GM13977 (cell line): Measurements from ENCODE around the gene KNOP1.

ENCODE experiments used
- DNase-seq: peaks from one replicate; pipeline ENCODE4 v3.0.0; 2012; ENCODE audit warnings: low spot score
- in situ Hi-C: fragments of 300-500 bp; cut with MboI; formaldehyde crosslinking; loops from one replicate; pipeline ENCODE4 v1.12.0; 2022; ENCODE audit warnings: low sequenced_read_pairs, low pct_unique_long_range_greater_than_20kb, mixed read lengths, inconsistent platforms; ENCODE audit not compliant: unreplicated experiment
- TF ChIP-seq, protein P1 (sequence below): IDR thresholded peaks from 2 replicates; pipeline ENCODE4 v1.5.1; 2012; ENCODE audit warnings: mild to moderate bottlenecking, control low read depth; ENCODE audit not compliant: insufficient read depth; ENCODE audit errors: extremely low read depth, missing control alignments

Gene KNOP1

DNA sequence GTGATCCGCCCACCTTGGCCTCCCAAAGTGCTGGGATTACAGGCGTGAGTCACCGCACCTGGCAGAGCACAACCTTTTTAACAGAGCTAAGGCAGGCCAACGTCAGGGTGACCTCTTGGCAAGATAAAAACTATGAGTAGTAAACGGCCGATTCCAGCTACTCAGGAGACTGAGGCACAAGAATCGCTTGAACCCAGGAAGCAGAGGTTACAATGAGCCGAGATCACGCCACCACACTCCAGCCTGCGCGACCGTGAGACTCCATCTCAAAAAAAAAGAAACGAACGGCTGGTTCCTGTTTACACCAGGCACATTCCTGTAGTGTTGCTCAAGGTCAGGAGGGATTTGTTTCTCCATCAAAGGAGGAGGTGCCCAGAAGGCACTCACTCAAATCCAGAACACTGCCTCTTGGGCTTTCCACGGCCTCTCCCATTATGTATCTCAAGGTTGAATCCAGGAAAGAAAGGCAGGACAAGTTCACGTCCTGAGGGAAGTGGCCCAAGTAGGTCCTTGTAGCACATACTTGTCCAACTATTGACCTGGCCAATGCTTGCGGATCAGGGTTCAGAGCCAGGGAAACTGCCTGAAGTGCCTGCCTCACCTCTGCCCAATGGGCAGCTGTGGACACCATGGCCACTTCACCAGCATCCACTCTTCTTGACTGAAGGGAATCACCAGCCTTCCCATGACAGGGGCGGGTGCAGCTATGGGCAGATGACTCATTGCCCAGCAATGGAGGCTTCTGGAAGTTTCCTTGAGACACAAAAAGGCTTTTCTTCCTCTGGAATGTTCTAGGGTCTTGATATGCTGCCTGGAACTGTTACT lies 13.5 kb downstream of the KNOP1 start:
- in situ Hi-C loops, result no loop called here
- TF ChIP-seq, protein P1, sequence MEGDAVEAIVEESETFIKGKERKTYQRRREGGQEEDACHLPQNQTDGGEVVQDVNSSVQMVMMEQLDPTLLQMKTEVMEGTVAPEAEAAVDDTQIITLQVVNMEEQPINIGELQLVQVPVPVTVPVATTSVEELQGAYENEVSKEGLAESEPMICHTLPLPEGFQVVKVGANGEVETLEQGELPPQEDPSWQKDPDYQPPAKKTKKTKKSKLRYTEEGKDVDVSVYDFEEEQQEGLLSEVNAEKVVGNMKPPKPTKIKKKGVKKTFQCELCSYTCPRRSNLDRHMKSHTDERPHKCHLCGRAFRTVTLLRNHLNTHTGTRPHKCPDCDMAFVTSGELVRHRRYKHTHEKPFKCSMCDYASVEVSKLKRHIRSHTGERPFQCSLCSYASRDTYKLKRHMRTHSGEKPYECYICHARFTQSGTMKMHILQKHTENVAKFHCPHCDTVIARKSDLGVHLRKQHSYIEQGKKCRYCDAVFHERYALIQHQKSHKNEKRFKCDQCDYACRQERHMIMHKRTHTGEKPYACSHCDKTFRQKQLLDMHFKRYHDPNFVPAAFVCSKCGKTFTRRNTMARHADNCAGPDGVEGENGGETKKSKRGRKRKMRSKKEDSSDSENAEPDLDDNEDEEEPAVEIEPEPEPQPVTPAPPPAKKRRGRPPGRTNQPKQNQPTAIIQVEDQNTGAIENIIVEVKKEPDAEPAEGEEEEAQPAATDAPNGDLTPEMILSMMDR, result no peak
- no peak for DNase-seq

DNA sequence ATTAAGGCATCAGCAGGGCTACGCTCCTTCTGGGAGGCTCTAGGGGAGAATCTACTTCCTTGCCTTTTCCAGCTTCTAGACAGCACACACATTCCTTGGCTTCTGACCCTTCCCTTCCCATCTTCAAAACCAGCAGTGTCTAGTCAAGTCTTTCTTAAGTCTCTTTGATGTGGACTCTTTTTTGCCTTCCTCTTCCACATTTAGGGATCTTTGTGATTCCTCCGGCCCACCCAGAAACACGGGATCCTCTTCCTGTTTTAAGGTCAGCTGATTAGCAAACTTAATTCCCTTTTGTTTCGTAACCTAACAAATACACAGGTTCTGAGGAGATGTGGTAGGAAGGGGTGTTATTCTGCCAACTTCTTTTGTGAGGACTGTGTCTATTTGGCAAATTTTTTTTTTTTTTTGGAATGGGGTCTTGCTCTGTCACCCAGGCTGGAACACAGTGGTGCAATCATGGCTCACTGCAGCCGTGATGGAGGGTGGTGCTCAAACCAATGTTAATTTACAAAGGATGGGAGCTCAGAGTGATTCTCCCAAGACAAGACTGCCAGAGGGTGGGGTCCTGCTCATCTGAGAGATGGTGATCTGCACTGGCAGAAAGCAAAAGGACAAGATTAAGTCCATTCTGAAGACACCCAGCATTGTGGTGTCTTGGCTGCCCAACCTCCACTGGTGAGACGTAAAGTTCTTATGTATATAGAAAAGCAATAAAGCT lies 14.7 kb downstream of the KNOP1 start:
- TF ChIP-seq, protein P1, result no peak
- no peak for DNase-seq
- in situ Hi-C loops, result no loop called here

DNA sequence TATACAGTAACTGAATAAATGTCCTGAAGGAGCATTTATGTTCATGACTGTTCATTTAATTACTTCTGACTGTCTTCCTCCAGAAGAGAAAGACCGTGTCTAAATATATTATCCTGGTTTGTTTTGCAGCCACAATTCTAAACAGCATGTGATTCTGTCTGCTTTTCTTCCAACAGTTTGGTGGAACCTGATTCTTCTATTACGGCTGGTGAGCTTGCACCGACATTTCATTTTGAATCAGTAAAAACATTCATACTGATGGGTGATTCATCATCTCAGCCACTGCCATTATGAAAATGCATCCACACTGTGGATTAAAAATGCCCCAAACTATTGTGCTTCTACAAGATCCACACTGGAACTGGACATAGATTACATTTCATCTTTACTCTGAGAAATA lies 16.9 kb downstream of the KNOP1 start:
- DNase-seq, result no peak
- TF ChIP-seq, protein P1, result no peak
- in situ Hi-C loops, result no loop called here

DNA sequence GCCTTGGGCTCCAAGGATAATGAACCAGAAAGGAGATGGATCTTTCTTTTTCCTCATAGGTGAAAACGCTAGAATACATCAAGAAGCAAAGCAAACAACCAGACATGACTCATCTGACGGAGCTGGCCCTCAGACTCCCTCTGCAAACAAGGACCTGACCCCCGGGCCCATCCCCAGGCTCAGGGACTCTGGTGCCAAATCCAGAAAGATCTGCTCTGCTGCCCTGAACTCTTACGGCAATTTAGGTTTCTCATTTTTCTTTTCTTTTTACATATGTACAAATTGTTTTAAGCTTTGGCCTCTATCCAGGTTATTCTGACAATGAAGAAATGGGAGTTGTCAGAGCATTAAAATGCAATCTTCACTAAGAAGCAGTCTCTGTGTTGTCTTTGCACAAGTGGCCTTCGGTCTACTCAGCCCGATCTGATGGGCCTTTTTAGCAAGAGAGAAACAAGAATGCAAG lies 17.7 kb downstream of the KNOP1 start:
- in situ Hi-C loops, result no loop called here
- no peak for DNase-seq
- TF ChIP-seq, protein P1, result no peak

DNA sequence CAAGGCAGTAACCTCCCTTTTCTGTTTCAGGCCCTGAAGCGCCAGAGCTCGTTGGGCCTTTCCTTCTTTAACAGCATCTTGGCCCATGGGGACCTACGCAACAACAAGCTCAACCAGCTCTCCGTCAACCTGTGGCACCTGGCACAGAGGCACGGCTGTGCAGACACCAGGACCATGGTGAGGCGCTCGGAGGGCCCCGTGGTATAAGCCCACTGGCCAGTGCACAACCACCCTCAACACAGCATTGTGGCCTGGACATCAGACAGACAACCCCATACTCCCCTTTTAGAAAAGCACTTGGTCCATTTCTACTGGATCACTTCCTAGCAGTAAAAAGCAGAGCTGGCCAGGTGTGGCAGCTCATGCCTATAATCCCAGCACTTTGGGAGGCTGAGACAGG lies 18.6 kb downstream of the KNOP1 start:
- in situ Hi-C loops, result no loop called here
- TF ChIP-seq, protein P1, result no peak
- no peak for DNase-seq

DNA sequence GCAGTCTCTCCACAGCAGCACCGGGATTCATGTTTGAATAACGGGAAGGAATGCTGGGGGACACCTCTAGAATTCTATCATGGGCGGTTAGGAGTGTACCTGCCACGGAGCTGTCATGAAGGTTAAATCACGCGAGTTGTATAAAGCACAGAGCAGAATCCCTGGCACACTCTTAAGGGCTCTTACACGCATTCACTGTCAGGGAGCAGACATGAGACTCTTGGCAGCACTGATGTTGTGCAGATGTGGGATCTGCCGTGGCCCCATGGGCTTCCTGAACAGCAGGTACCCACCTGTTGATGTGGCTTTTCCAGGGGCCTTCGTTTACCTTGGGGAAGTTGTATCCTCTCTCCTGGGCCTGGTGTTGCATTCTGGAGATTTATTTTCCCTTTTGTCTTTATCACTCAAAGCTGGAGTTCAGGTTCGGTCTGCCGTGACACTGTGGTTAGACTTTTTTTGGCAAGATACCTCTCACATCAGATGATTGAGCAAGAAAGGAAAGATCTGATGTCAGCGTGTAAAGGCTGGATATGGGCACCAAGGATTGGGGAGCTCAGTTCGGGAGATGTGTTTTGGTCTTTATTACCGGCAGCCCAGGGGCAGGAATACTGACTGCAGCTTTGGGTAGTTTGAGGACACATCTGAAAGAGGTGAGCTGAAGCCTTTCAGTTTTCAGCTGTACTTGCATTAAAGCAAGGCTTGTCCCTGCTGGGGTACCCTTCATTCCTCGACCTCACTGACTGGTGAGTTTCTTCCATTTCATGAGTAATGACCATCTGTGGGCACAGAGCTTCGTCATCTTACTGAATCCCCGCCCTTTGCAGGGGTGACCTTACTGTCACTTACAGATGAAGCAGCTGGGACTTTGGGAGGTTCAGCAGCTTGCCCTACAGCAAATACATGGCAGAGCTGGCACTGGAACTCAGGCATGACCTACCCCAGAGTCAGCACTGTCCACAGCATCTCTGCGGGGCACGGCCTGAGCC lies 19.3 kb downstream of the KNOP1 start:
- in situ Hi-C loops, result no loop called here
- DNase-seq, result no peak
- TF ChIP-seq, protein P1, result no peak
